ENCODE results near the gene CAPZB. TPM values are rescaled to one million over a fixed set of nuclear protein-coding genes. Genes with fewer than 3 reads are reported as not detected.

The CAPZB gene
- total RNA-seq (2013) = 147 TPM
- polyA plus RNA-seq = 100 to 1,000 TPM; 290 to 504 (median 407) TPM
- 90.1 and 146 TPM in 2 replicates for polyA minus RNA-seq
- 45.9 to 164 (median 115) reads per million in 11 experiments for total RNA-seq

DNA sequence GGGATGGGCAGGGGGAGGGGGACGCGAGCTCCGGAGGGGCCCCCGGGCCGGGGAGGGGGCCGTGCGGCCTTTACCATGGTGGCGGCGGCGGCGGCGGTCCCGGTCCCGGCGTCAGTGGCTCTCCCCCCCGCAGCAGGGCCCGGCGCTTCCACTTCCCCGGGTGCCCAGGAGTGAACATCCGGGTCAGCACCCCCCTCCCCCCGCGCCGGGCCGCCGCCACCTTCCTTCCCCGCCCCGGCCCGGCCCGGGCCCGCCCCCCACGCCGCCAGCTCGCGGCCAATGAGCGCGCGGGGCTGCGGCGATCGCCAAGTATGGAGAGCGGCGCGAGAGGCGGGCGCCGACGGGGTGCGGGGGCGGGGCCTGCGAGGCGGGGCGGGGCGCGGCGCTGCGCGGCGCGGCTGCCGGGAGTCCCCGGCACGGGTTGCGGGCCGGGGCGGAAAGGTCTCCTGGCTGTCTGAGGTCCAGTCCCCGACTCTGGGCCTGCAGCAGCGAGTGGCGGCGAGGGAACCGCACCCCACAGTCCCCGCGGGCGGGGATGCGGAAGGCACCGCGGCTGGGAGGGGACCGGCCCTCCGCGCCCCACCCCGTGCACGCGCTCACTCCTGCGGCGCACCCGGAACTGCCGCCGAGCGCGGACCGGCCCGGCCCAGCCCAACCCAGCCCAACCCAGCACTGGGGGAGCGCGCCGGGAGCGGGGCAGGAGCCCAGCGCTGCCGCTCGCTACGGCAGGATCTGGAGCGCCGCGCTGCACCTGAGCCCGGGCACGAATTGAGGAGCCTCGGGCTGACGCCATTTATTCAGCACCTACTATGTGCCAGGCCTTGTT, at the start of gene CAPZB:
Gene CAPZB (minus strand): TSS at position 178 of the 826 bp plus-strand sequence. CDS start 101 bp downstream, at position 77.
- Histone ChIP-seq H4K20me1 (ENCODE audit: insufficient read depth, low read length) (peaks cover 43% of the 10 kb centered on the region), H3K27ac (ENCODE audit: low read depth in 1 of 2, low read length in 2 of 2) (peak within 1 kb of the TSS; percentile 90 to 95), H3K36me3 (replicated peaks in 1 of 2; ENCODE audit: control insufficient read depth in 1 of 2, insufficient read depth in 2 of 2, low read length in 2 of 2) (peaks cover 3 to 31% of the 10 kb centered on the region in 2 donors), H3K4me3 (replicated peaks in 1 of 3; ENCODE audit: low read depth in 2 of 3, low read length in 3 of 3) (peak within 1 kb of the TSS; percentile 96 to 97 (median 96)), H3K9me3 (replicated peaks in 1 of 2; ENCODE audit: control insufficient read depth in 1 of 2, insufficient read depth in 1 of 2, low read length in 2 of 2) (no peaks in the 10 kb centered on the region), H3K9ac (ENCODE audit: insufficient read depth, low read length, poor library complexity, severe bottlenecking) (peak within 1 kb of the TSS; percentile 94), H3K4me2 (replicated peaks; ENCODE audit: extremely low read depth, low read length, poor library complexity, severe bottlenecking) (peak within 1 kb of the TSS; percentile 95), H2AFZ (ENCODE audit: insufficient read depth, low read depth, low read length, poor library complexity, severe bottlenecking) (peak within 1 kb of the TSS; percentile 69), H3K79me2 (ENCODE audit: insufficient read depth, low read length) (peaks cover 60% of the 10 kb centered on the region), H3K27me3 (ENCODE audit: control insufficient read depth in 2 of 2, insufficient read depth in 2 of 2, low read length in 2 of 2) (no peaks in the 10 kb centered on the region), H3K4me1 (ENCODE audit: control insufficient read depth in 1 of 2, insufficient read depth in 2 of 2, low read length in 2 of 2) (peaks cover 50 to 69% of the 10 kb centered on the region in 2 donors)
- TF ChIP-seq, protein P1, sequence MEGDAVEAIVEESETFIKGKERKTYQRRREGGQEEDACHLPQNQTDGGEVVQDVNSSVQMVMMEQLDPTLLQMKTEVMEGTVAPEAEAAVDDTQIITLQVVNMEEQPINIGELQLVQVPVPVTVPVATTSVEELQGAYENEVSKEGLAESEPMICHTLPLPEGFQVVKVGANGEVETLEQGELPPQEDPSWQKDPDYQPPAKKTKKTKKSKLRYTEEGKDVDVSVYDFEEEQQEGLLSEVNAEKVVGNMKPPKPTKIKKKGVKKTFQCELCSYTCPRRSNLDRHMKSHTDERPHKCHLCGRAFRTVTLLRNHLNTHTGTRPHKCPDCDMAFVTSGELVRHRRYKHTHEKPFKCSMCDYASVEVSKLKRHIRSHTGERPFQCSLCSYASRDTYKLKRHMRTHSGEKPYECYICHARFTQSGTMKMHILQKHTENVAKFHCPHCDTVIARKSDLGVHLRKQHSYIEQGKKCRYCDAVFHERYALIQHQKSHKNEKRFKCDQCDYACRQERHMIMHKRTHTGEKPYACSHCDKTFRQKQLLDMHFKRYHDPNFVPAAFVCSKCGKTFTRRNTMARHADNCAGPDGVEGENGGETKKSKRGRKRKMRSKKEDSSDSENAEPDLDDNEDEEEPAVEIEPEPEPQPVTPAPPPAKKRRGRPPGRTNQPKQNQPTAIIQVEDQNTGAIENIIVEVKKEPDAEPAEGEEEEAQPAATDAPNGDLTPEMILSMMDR (IDR thresholded peaks at IDR 0.05) = no peak
- Mint-ChIP-seq H3K27ac (peak within 1 kb of the TSS; percentile 92 to 97 (median 95)), H3K4me1 (peaks cover 60% of the 10 kb centered on the region), H3K36me3 (peaks cover 18 to 25% of the 10 kb centered on the region in 2 donors), H3K27me3 (ENCODE audit: low read depth in 3 of 3) (no peaks in the 10 kb centered on the region), H3K4me3 (peak within 1 kb of the TSS; percentile 95 to 96), H3K9me3 (peaks cover 0 to 3% (median 0%) of the 10 kb centered on the region in 7 donors)
- under 1% methylated on average over 88 of the region's 106 CpGs for WGBS (ENCODE audit: insufficient coverage)
- peak; percentile 83 to 89 (median 86) for DNase-seq
- intact Hi-C loops (cut with micrococcal nuclease) = loop anchor here in 1 of 2 donors (2.0 to 5.0 kb wide), 2 partner anchors 19 to 112 kb away; a partner anchor contains a TSS

GRCh38 chr1:19534281-19534680, 48.9 kb upstream of the CAPZB start:
- H2AFZ ChIP-seq (ENCODE audit: insufficient read depth, low read depth, low read length, poor library complexity, severe bottlenecking) = peak overlapping the region; percentile 79
- H3K27ac Mint-ChIP-seq = peak overlapping the region in 2 of 7 donors; percentile 28 to 83
- peaks cover 2 to 3% of the 10 kb centered on the region in 2 donors for H3K36me3 Mint-ChIP-seq
- H3K79me2 ChIP-seq (ENCODE audit: insufficient read depth, low read length) = no peaks in the 10 kb centered on the region
- H3K4me1 Mint-ChIP-seq = peaks cover 15% of the 10 kb centered on the region
- H3K9me3 Mint-ChIP-seq = peaks cover 9 to 23% (median 15%) of the 10 kb centered on the region in 7 donors
- H3K9me3 ChIP-seq (replicated peaks in 1 of 2; ENCODE audit: control insufficient read depth in 1 of 2, insufficient read depth in 1 of 2, low read length in 2 of 2) = peaks cover 0 to 14% of the 10 kb centered on the region in 2 donors
- intact Hi-C loops (cut with micrococcal nuclease) = no loop called here
- WGBS (ENCODE audit: insufficient coverage) = 83% methylated on average over 2 of the region's 5 CpGs
- H3K4me3 Mint-ChIP-seq = no peak overlapping the region
- TF ChIP-seq, protein P1 (IDR thresholded peaks at IDR 0.05) = no peak
- H3K27ac ChIP-seq (ENCODE audit: low read depth in 1 of 2, low read length in 2 of 2) = no peak overlapping the region
- peaks cover 1 to 4% (median 2%) of the 10 kb centered on the region in 3 donors for H3K27me3 Mint-ChIP-seq (ENCODE audit: low read depth in 3 of 3)
- H3K4me1 ChIP-seq (ENCODE audit: control insufficient read depth in 1 of 2, insufficient read depth in 2 of 2, low read length in 2 of 2) = peaks cover 15% of the 10 kb centered on the region in 2 donors
- H3K36me3 ChIP-seq (replicated peaks in 1 of 2; ENCODE audit: control insufficient read depth in 1 of 2, insufficient read depth in 2 of 2, low read length in 2 of 2) = no peaks in the 10 kb centered on the region
- peak overlapping the region in 1 of 3 experiments; percentile 52 for H3K4me3 ChIP-seq (replicated peaks in 1 of 3; ENCODE audit: low read depth in 2 of 3, low read length in 3 of 3)
- peak overlapping the region; percentile 61 for H3K4me2 ChIP-seq (replicated peaks; ENCODE audit: extremely low read depth, low read length, poor library complexity, severe bottlenecking)
- H3K27me3 ChIP-seq (ENCODE audit: control insufficient read depth in 2 of 2, insufficient read depth in 2 of 2, low read length in 2 of 2) = no peaks in the 10 kb centered on the region
- no peaks in the 10 kb centered on the region for H4K20me1 ChIP-seq (ENCODE audit: insufficient read depth, low read length)
- no peak overlapping the region for H3K9ac ChIP-seq (ENCODE audit: insufficient read depth, low read length, poor library complexity, severe bottlenecking)
- DNase-seq = no peak

Measured in CD14-positive monocyte (primary cell).